Endodermal cell (in vitro differentiated cells): Measurements from ENCODE around the gene RAPGEF2. TPM values are rescaled to one million over a fixed set of nuclear protein-coding genes. Genes with fewer than 3 reads are reported as not detected.

ENCODE experiments used
- DNase-seq: peaks from one replicate; pipeline ENCODE4 v3.0.0-alpha.2; 2017
- H3K27ac ChIP-seq: 2 replicates; pipeline ENCODE4 v1.5.1; 2013; ENCODE audit warnings: mild to moderate bottlenecking, low read depth, low read length, moderate library complexity
- H3K27me3 ChIP-seq: 2 replicates; pipeline ENCODE4 v1.6.1; 2013; ENCODE audit warnings: mild to moderate bottlenecking, low read length, moderate library complexity; ENCODE audit not compliant: insufficient read depth, control insufficient read depth, poor library complexity, severe bottlenecking
- H3K36me3 ChIP-seq: 2 replicates; pipeline ENCODE4 v1.7.0; 2013; ENCODE audit warnings: mild to moderate bottlenecking, low read length, moderate library complexity; ENCODE audit not compliant: control insufficient read depth, insufficient read depth
- H3K4me1 ChIP-seq: one replicate; pipeline ENCODE4 v1.7.0; 2013; ENCODE audit warnings: low read length; ENCODE audit not compliant: control insufficient read depth, insufficient read depth
- H3K4me3 ChIP-seq: 2 replicates; pipeline ENCODE4 v1.5.1; 2013; ENCODE audit warnings: mild to moderate bottlenecking, low read length, moderate library complexity
- H3K9ac ChIP-seq: 2 replicates; pipeline ENCODE4 v1.6.1; 2013; ENCODE audit warnings: mild to moderate bottlenecking, low read length, moderate library complexity; ENCODE audit not compliant: poor library complexity, severe bottlenecking; ENCODE audit errors: extremely low read depth
- H3K9me3 ChIP-seq: 2 replicates; pipeline ENCODE4 v1.6.1; 2013; ENCODE audit warnings: mild to moderate bottlenecking, low read length, moderate library complexity; ENCODE audit not compliant: control insufficient read depth
- H3K27ac Mint-ChIP-seq: 2 replicates; pipeline ENCODE4 v1.8.0; 2020; ENCODE audit warnings: mixed read lengths
- H3K27me3 Mint-ChIP-seq: 2 replicates; pipeline ENCODE4 v1.8.0; 2021; ENCODE audit warnings: mild to moderate bottlenecking, mixed read lengths; ENCODE audit not compliant: insufficient read depth
- H3K36me3 Mint-ChIP-seq: 2 replicates; pipeline ENCODE4 v1.8.0; 2020; ENCODE audit warnings: low read depth, mixed read lengths
- H3K4me1 Mint-ChIP-seq: 2 replicates; pipeline ENCODE4 v1.8.0; 2020; ENCODE audit warnings: mixed read lengths
- H3K4me3 Mint-ChIP-seq: 2 replicates; pipeline ENCODE4 v1.8.0; 2020; ENCODE audit warnings: mild to moderate bottlenecking, moderate library complexity, mixed read lengths
- H3K9me3 Mint-ChIP-seq: 2 replicates; pipeline ENCODE4 v1.8.0; 2020; ENCODE audit warnings: mild to moderate bottlenecking, mixed read lengths
- CTCF ChIP-seq: fragments of 200-600 bp; sonication (generic); conservative IDR thresholded peaks from 2 replicates; pipeline ENCODE4 v1.5.0; 2021; ENCODE audit warnings: antibody characterized with exemption, mild to moderate bottlenecking
- WGBS, 2 experiments: methylation state at CpG; one replicate each; pipeline versions ENCODE4 v1.1.5 to v1.1.7; 2013; ENCODE audit warnings: missing lambda C conversion rate in 2 of 2, mixed read lengths in 1 of 2; ENCODE audit not compliant: insufficient coverage in 1 of 2, insufficient read length in 1 of 2; 5-methylcytosine and 5-hydroxymethylcytosine counted together
- total RNA-seq, 2 donors: library from RNA; stranded (reverse); fragmentation: NEBNext Ultra II Directional in 1 of 2; extraction: Animal tissue kit (Norgen Biotek cat#: 25700) in 1 of 2; gene quantifications; 2 replicates in 1 of 2; 3 replicates in 1 of 2; pipeline ENCODE4 v1.2.1, GENCODE V29; 2021

RAPGEF2 gene
- total RNA-seq, 2 donors from 2014 or later: 63.4 to 78.2 TPM

GRCh38 chr4:159398236-159398638 lies 295.4 kb downstream of the RAPGEF2 start:
- Histone ChIP-seq H3K27ac (no peak overlapping the region), H3K9me3 (no peaks in the 10 kb centered on the region), H3K36me3 (no peaks in the 10 kb centered on the region), H3K4me3 (no peak overlapping the region), H3K4me1 (no peaks in the 10 kb centered on the region), H3K9ac (no peak overlapping the region), H3K27me3 (no peaks in the 10 kb centered on the region)
- no peaks in the 10 kb centered on the region for H3K9me3 Mint-ChIP-seq
- H3K36me3 Mint-ChIP-seq: no peaks in the 10 kb centered on the region
- WGBS, 2 experiments: 91 to 93% methylated on average over 4 to 7 of the region's 7 CpGs
- no peaks in the 10 kb centered on the region for H3K4me1 Mint-ChIP-seq
- DNase-seq: no peak
- no peak for TF ChIP-seq CTCF
- H3K27ac Mint-ChIP-seq: no peak overlapping the region
- H3K4me3 Mint-ChIP-seq: no peak overlapping the region
- H3K27me3 Mint-ChIP-seq: no peaks in the 10 kb centered on the region

GRCh38 chr4:159400558-159401225 lies 297.8 kb downstream of the RAPGEF2 start:
- Mint-ChIP-seq H3K4me1 (no peaks in the 10 kb centered on the region), H3K27me3 (no peaks in the 10 kb centered on the region), H3K4me3 (no peak overlapping the region), H3K9me3 (no peaks in the 10 kb centered on the region), H3K27ac (no peak overlapping the region), H3K36me3 (no peaks in the 10 kb centered on the region)
- no peak overlapping the region for H3K9ac ChIP-seq
- H3K4me3 ChIP-seq: no peak overlapping the region
- H3K36me3 ChIP-seq: no peaks in the 10 kb centered on the region
- DNase-seq: no peak
- H3K27me3 ChIP-seq: no peaks in the 10 kb centered on the region
- H3K4me1 ChIP-seq: no peaks in the 10 kb centered on the region
- no peak for TF ChIP-seq CTCF
- H3K9me3 ChIP-seq: no peaks in the 10 kb centered on the region
- no peak overlapping the region for H3K27ac ChIP-seq
- 89 to 94% methylated on average over 7 to 12 of the region's 12 CpGs for WGBS, 2 experiments

GRCh38 chr4:159401226-159401712 lies 298.4 kb downstream of the RAPGEF2 start:
- no peak for TF ChIP-seq CTCF
- WGBS, 2 experiments: 89 to 92% methylated on average over 2 to 4 of the region's 4 CpGs
- no peaks in the 10 kb centered on the region for H3K36me3 Mint-ChIP-seq
- no peaks in the 10 kb centered on the region for H3K4me1 Mint-ChIP-seq
- no peak overlapping the region for H3K4me3 Mint-ChIP-seq
- no peak overlapping the region for H3K9ac ChIP-seq
- H3K27ac Mint-ChIP-seq: no peak overlapping the region
- DNase-seq: no peak
- H3K4me1 ChIP-seq: no peaks in the 10 kb centered on the region
- no peak overlapping the region for H3K4me3 ChIP-seq
- H3K27me3 Mint-ChIP-seq: no peaks in the 10 kb centered on the region
- no peaks in the 10 kb centered on the region for H3K9me3 ChIP-seq
- H3K36me3 ChIP-seq: no peaks in the 10 kb centered on the region
- no peaks in the 10 kb centered on the region for H3K27me3 ChIP-seq
- H3K9me3 Mint-ChIP-seq: no peaks in the 10 kb centered on the region
- no peak overlapping the region for H3K27ac ChIP-seq
